Measurements from ENCODE around the gene P2RY2. TPM values are rescaled to one million over a fixed set of nuclear protein-coding genes. Genes with fewer than 3 reads are reported as not detected.

Gene P2RY2
- total RNA-seq, 1 experiment from 2014 or later: 1.0 TPM

- no peaks in the 10 kb centered on the region for H3K36me3 Mint-ChIP-seq (ENCODE audit: insufficient read depth, unreplicated experiment)
Measured at GRCh38 chr11:73281796-73282660, 63.9 kb downstream of the P2RY2 start.

GRCh38 chr11:73283276-73284000 lies 65.4 kb downstream of the P2RY2 start:
- no TSS peak for BruUV-seq (replicated peaks)
- intact Hi-C loops (cut with micrococcal nuclease): no loop called here
- Mint-ChIP-seq H3K36me3 (ENCODE audit: insufficient read depth, unreplicated experiment) (no peaks in the 10 kb centered on the region), H3K4me3 (ENCODE audit: unreplicated experiment) (no peak overlapping the region), H3K27ac (ENCODE audit: low read depth, unreplicated experiment) (no peak overlapping the region), H3K27me3 (ENCODE audit: insufficient read depth, unreplicated experiment) (no peaks in the 10 kb centered on the region), H3K4me1 (ENCODE audit: insufficient read depth, unreplicated experiment) (no peaks in the 10 kb centered on the region), H3K9me3 (ENCODE audit: unreplicated experiment) (no peaks in the 10 kb centered on the region)
- CTCF ChIA-PET: interaction anchor here (0.6 to 1.3 kb wide), 4 partner anchors 12 to 812 kb away, joined by 3 to 4 read pairs (median 4); no protein-coding TSS in a partner anchor
- POLR2A ChIA-PET: no interaction called here
- TF ChIP-seq CTCF (IDR thresholded peaks at IDR 0.05; ENCODE audit: unreplicated experiment): no peak
- DNase-seq (ENCODE audit: unreplicated experiment): no peak

More at GRCh38 chr11:73281796-73282660, 63.9 kb downstream of the P2RY2 start:
- ChIA-PET POLR2A (no interaction called here), CTCF (interaction anchor here (0.6 to 1.1 kb wide), 4 partner anchors 10 to 383 kb away, joined by 3 to 4 read pairs (median 3); partner anchors contain the start of gene P2RY6)
- H3K27ac Mint-ChIP-seq (ENCODE audit: low read depth, unreplicated experiment): no peak overlapping the region
- intact Hi-C loops (cut with micrococcal nuclease): no loop called here
- TF ChIP-seq CTCF (IDR thresholded peaks at IDR 0.05; ENCODE audit: unreplicated experiment): no peak
- no peaks in the 10 kb centered on the region for H3K9me3 Mint-ChIP-seq (ENCODE audit: unreplicated experiment)
- DNase-seq (ENCODE audit: unreplicated experiment): no peak
- no peak overlapping the region for H3K4me3 Mint-ChIP-seq (ENCODE audit: unreplicated experiment)
- no peaks in the 10 kb centered on the region for H3K27me3 Mint-ChIP-seq (ENCODE audit: insufficient read depth, unreplicated experiment)
- no peaks in the 10 kb centered on the region for H3K4me1 Mint-ChIP-seq (ENCODE audit: insufficient read depth, unreplicated experiment)
- no TSS peak for BruUV-seq (replicated peaks)

GRCh38 chr11:73284106-73284505 lies 66.0 kb downstream of the P2RY2 start:
- no peak overlapping the region for H3K4me3 Mint-ChIP-seq (ENCODE audit: unreplicated experiment)
- no TSS peak for BruUV-seq (replicated peaks)
- POLR2A ChIA-PET: no interaction called here
- H3K36me3 Mint-ChIP-seq (ENCODE audit: insufficient read depth, unreplicated experiment): no peaks in the 10 kb centered on the region
- intact Hi-C loops (cut with micrococcal nuclease): no loop called here
- no peak for DNase-seq (ENCODE audit: unreplicated experiment)
- no peaks in the 10 kb centered on the region for H3K9me3 Mint-ChIP-seq (ENCODE audit: unreplicated experiment)
- H3K27me3 Mint-ChIP-seq (ENCODE audit: insufficient read depth, unreplicated experiment): no peaks in the 10 kb centered on the region
- H3K4me1 Mint-ChIP-seq (ENCODE audit: insufficient read depth, unreplicated experiment): peaks cover 2% of the 10 kb centered on the region
- TF ChIP-seq CTCF (IDR thresholded peaks at IDR 0.05; ENCODE audit: unreplicated experiment): no peak
- H3K27ac Mint-ChIP-seq (ENCODE audit: low read depth, unreplicated experiment): no peak overlapping the region
- CTCF ChIA-PET: no interaction called here

GRCh38 chr11:73285721-73286120 lies 67.6 kb downstream of the P2RY2 start:
- no peak for TF ChIP-seq CTCF (IDR thresholded peaks at IDR 0.05; ENCODE audit: unreplicated experiment)
- peaks cover 6% of the 10 kb centered on the region for H3K4me1 Mint-ChIP-seq (ENCODE audit: insufficient read depth, unreplicated experiment)
- intact Hi-C loops (cut with micrococcal nuclease): no loop called here

More at GRCh38 chr11:73285721-73286120, 67.6 kb downstream of the P2RY2 start:
- H3K9me3 Mint-ChIP-seq (ENCODE audit: unreplicated experiment): no peaks in the 10 kb centered on the region
- no peaks in the 10 kb centered on the region for H3K27me3 Mint-ChIP-seq (ENCODE audit: insufficient read depth, unreplicated experiment)
- no peak overlapping the region for H3K27ac Mint-ChIP-seq (ENCODE audit: low read depth, unreplicated experiment)
- H3K36me3 Mint-ChIP-seq (ENCODE audit: insufficient read depth, unreplicated experiment): no peaks in the 10 kb centered on the region
- CTCF ChIA-PET: interaction anchor here (0.6 to 0.8 kb wide), 2 partner anchors 229 to 309 kb away, joined by 3 read pairs; no protein-coding TSS in a partner anchor
- BruUV-seq (replicated peaks): no TSS peak
- no peak overlapping the region for H3K4me3 Mint-ChIP-seq (ENCODE audit: unreplicated experiment)
- no peak for DNase-seq (ENCODE audit: unreplicated experiment)
- POLR2A ChIA-PET: interaction anchor here (0.6 kb wide), 1 partner anchor 71 kb away, joined by 3 read pairs; no protein-coding TSS in a partner anchor
